Ishikawa (cell line): Measurements from ENCODE around the gene SLC25A38.

Source experiments
- EP300 ChIP-seq: IDR thresholded peaks from 2 replicates; pipeline ENCODE4 v1.6.1; 2012; ENCODE audit warnings: borderline replicate concordance
- YY1 ChIP-seq: IDR thresholded peaks from 2 replicates; pipeline ENCODE4 v1.6.1; 2012; ENCODE audit warnings: low read depth

- TF ChIP-seq YY1: no peak
- TF ChIP-seq EP300: no peak
These were observed 32.5 kb upstream of the SLC25A38 start for GRCh38 chr3:39350714-39351113.
